CD14-positive monocyte (primary cell): ENCODE measurements around the gene ZNF407. TPM values are rescaled to one million over a fixed set of nuclear protein-coding genes. Genes with fewer than 3 reads are reported as not detected.

Experiments
- DNase-seq, 3 donors: peaks; one replicate each; pipeline ENCODE4 v3.0.0-alpha.2; 2011 to 2022
- H2AFZ ChIP-seq: 2 replicates; pipeline ENCODE4 v1.6.0; 2012; ENCODE audit warnings: mild to moderate bottlenecking, low read depth, low read length, inconsistent platforms; ENCODE audit not compliant: insufficient read depth, poor library complexity, severe bottlenecking
- H3K27ac ChIP-seq, 2 donors: 1 replicate in 1 of 2; 2 replicates in 1 of 2; pipeline ENCODE4 v1.5.1; 2012 to 2013; ENCODE audit warnings: low read length in 2 of 2, control low read depth in 1 of 2, inconsistent platforms in 1 of 2, low read depth in 1 of 2, mild to moderate bottlenecking in 1 of 2
- H3K27me3 ChIP-seq, 2 donors: one replicate each; pipeline versions ENCODE4 v1.6.0 to v1.6.1; 2011 to 2013; ENCODE audit warnings: low read length in 2 of 2; ENCODE audit not compliant: control insufficient read depth in 2 of 2, insufficient read depth in 2 of 2
- H3K36me3 ChIP-seq, 2 donors: replicated peaks in 1 of 2; 1 replicate in 1 of 2; 2 replicates in 1 of 2; pipeline versions ENCODE4 v1.5.1 to v1.6.1; 2012 to 2013; ENCODE audit warnings: low read length in 2 of 2, control low read depth in 1 of 2, inconsistent platforms in 1 of 2, mild to moderate bottlenecking in 1 of 2; ENCODE audit not compliant: insufficient read depth in 2 of 2, control insufficient read depth in 1 of 2
- H3K4me1 ChIP-seq, 2 donors: 1 replicate in 1 of 2; 2 replicates in 1 of 2; pipeline versions ENCODE4 v1.5.1 to v1.6.1; 2012 to 2013; ENCODE audit warnings: low read length in 2 of 2, control low read depth in 1 of 2, inconsistent platforms in 1 of 2, mild to moderate bottlenecking in 1 of 2, moderate library complexity in 1 of 2; ENCODE audit not compliant: insufficient read depth in 2 of 2, control insufficient read depth in 1 of 2
- H3K4me2 ChIP-seq: replicated peaks from 2 replicates; pipeline ENCODE3; 2012; ENCODE audit warnings: low read length, moderate library complexity, mild to moderate bottlenecking; ENCODE audit not compliant: poor library complexity, severe bottlenecking; ENCODE audit errors: extremely low read depth
- H3K4me3 ChIP-seq, 3 experiments: fragments of 200-600 bp in 1 of 3; sonication (generic) in 1 of 3; replicated peaks in 1 of 3; 1 replicate in 2 of 3; 2 replicates in 1 of 3; pipeline ENCODE4 v1.5.1; 2011 to 2013; ENCODE audit warnings: low read length in 3 of 3, mild to moderate bottlenecking in 3 of 3, control low read depth in 2 of 3, low read depth in 2 of 3, inconsistent platforms in 1 of 3, moderate library complexity in 1 of 3
- H3K79me2 ChIP-seq: 2 replicates; pipeline ENCODE4 v1.6.0; 2012; ENCODE audit warnings: mild to moderate bottlenecking, control low read depth, inconsistent platforms, low read length, moderate library complexity; ENCODE audit not compliant: insufficient read depth
- H3K9ac ChIP-seq: 2 replicates; pipeline ENCODE4 v1.6.0; 2017; ENCODE audit warnings: low read length, mild to moderate bottlenecking; ENCODE audit not compliant: insufficient read depth, poor library complexity, severe bottlenecking
- H3K9me3 ChIP-seq, 2 donors: replicated peaks in 1 of 2; 1 replicate in 1 of 2; 2 replicates in 1 of 2; pipeline versions ENCODE4 v1.5.1 to v1.6.1; 2012 to 2013; ENCODE audit warnings: low read length in 2 of 2, control low read depth in 1 of 2; ENCODE audit not compliant: control insufficient read depth in 1 of 2, insufficient read depth in 1 of 2
- H4K20me1 ChIP-seq: 2 replicates; pipeline ENCODE4 v1.6.0; 2012; ENCODE audit warnings: mild to moderate bottlenecking, low read length, control low read depth, moderate library complexity; ENCODE audit not compliant: insufficient read depth
- H3K27ac Mint-ChIP-seq, 7 donors: one replicate each; pipeline ENCODE4 v1.8.0; 2020; ENCODE audit warnings: mild to moderate bottlenecking in 7 of 7, mixed read lengths in 7 of 7, moderate library complexity in 6 of 7, inconsistent platforms in 2 of 7
- H3K27me3 Mint-ChIP-seq, 3 donors: one replicate each; pipeline ENCODE4 v1.8.0; 2021 to 2022; ENCODE audit warnings: low read depth in 3 of 3, mild to moderate bottlenecking in 3 of 3, mixed read lengths in 3 of 3, moderate library complexity in 3 of 3, inconsistent platforms in 1 of 3
- H3K36me3 Mint-ChIP-seq, 2 donors: one replicate each; pipeline ENCODE4 v1.8.0; 2020; ENCODE audit warnings: mixed read lengths in 2 of 2, inconsistent platforms in 1 of 2, mild to moderate bottlenecking in 1 of 2
- H3K4me1 Mint-ChIP-seq: one replicate; pipeline ENCODE4 v1.8.0; 2020; ENCODE audit warnings: mild to moderate bottlenecking, mixed read lengths
- H3K4me3 Mint-ChIP-seq, 2 donors: one replicate each; pipeline ENCODE4 v1.8.0; 2020; ENCODE audit warnings: mild to moderate bottlenecking in 2 of 2, mixed read lengths in 2 of 2, moderate library complexity in 1 of 2
- H3K9me3 Mint-ChIP-seq, 7 donors: one replicate each; pipeline ENCODE4 v1.8.0; 2020 to 2022; ENCODE audit warnings: mixed read lengths in 7 of 7, mild to moderate bottlenecking in 6 of 7, moderate library complexity in 6 of 7, inconsistent platforms in 2 of 7
- CTCF ChIP-seq: fragments of 200-600 bp; IDR thresholded peaks from one replicate; pipeline ENCODE4 v1.8.0; 2022; ENCODE audit warnings: antibody characterized with exemption, mild to moderate bottlenecking
- WGBS: methylation state at CpG from one replicate; pipeline ENCODE4 v1.1.5; 2013; ENCODE audit warnings: missing lambda C conversion rate; ENCODE audit not compliant: insufficient coverage; 5-methylcytosine and 5-hydroxymethylcytosine counted together
- intact Hi-C, 2 donors: fragments of 100-400 bp; cut with micrococcal nuclease; formaldehyde crosslinking; loops; one replicate each; pipeline versions ENCODE4 v1.15.0 to v1.15.1; 2023
- polyA plus RNA-seq, 3 donors: library from polyadenylated mRNA; depleted of rRNA in 1 of 3; unstranded in 2 of 3; stranded (reverse) in 1 of 3; fragments of 300-500 nt in 2 of 3; fragments of >200 nt in 1 of 3; fragmentation: Illumina TruSeq in 2 of 3; gene quantifications; 1 replicate in 2 of 3; 2 replicates in 1 of 3; pipeline ENCODE4 v1.2.3, GENCODE V29; 2012 to 2021

ZNF407 gene
- polyA plus RNA-seq, 3 donors = 1.3 to 3.6 (median 1.6) TPM

GRCh38 chr18:74857901-74858300 lies 260.2 kb downstream of the ZNF407 start:
- H3K27me3 ChIP-seq = no peaks in the 10 kb centered on the region
- Mint-ChIP-seq H3K27me3 (no peaks in the 10 kb centered on the region), H3K9me3 (no peaks in the 10 kb centered on the region), H3K36me3 (no peaks in the 10 kb centered on the region), H3K4me1 (no peaks in the 10 kb centered on the region), H3K27ac (no peak overlapping the region), H3K4me3 (no peak overlapping the region)
- no peak for DNase-seq
- H3K79me2 ChIP-seq = no peaks in the 10 kb centered on the region
- no peaks in the 10 kb centered on the region for H3K9me3 ChIP-seq
- no peak overlapping the region for H3K4me3 ChIP-seq
- no peaks in the 10 kb centered on the region for H4K20me1 ChIP-seq
- H3K4me2 ChIP-seq = no peak overlapping the region
- no peak overlapping the region for H2AFZ ChIP-seq
- no peaks in the 10 kb centered on the region for H3K36me3 ChIP-seq
- H3K9ac ChIP-seq = no peak overlapping the region
- TF ChIP-seq CTCF = no peak
- no CpG with 5 or more reads among the region's 1 CpG for WGBS
- intact Hi-C loops = no loop called here
- H3K4me1 ChIP-seq = no peaks in the 10 kb centered on the region
- H3K27ac ChIP-seq = no peak overlapping the region

- Histone ChIP-seq H3K9me3 (no peaks in the 10 kb centered on the region), H3K79me2 (no peaks in the 10 kb centered on the region), H3K9ac (no peak overlapping the region), H3K27ac (no peak overlapping the region), H3K4me1 (no peaks in the 10 kb centered on the region), H3K4me3 (no peak overlapping the region), H4K20me1 (no peaks in the 10 kb centered on the region), H3K36me3 (no peaks in the 10 kb centered on the region), H2AFZ (no peak overlapping the region), H3K4me2 (no peak overlapping the region), H3K27me3 (no peaks in the 10 kb centered on the region)
- no peak for DNase-seq
- intact Hi-C loops = no loop called here
- Mint-ChIP-seq H3K4me3 (no peak overlapping the region), H3K27me3 (no peaks in the 10 kb centered on the region), H3K36me3 (peaks cover 0 to 2% of the 10 kb centered on the region in 2 donors), H3K9me3 (no peaks in the 10 kb centered on the region), H3K4me1 (no peaks in the 10 kb centered on the region), H3K27ac (no peak overlapping the region)
- 85% methylated on average over 2 of the region's 4 CpGs for WGBS
- TF ChIP-seq CTCF = no peak
Measured at GRCh38 chr18:74861154-74861553, 263.5 kb downstream of the ZNF407 start.
